WTC11 (cell line): Measurements from ENCODE around the gene RABIF. TPM values are rescaled to one million over a fixed set of nuclear protein-coding genes. Genes with fewer than 3 reads are reported as not detected.

ENCODE experiments used
- ATAC-seq: fragments of 200-7000 bp; cut with Tn5 transposase; 2 replicates; pipeline ENCODE4 v1.10.0; 2021; ENCODE audit warnings: mild to moderate bottlenecking, moderate library complexity
- CTCF ChIA-PET: fragments of 300-600 bp; sonication (Branson Sonifier 250); formaldehyde crosslinking; loops from one replicate; lab custom pipeline; 2021; ENCODE audit warnings: antibody characterized with exemption; lab: Charles Lee
- POLR2A ChIA-PET: fragments of 350-600 bp; sonication (Branson Sonifier 250); formaldehyde crosslinking; loops from one replicate; lab custom pipeline; 2021; ENCODE audit warnings: antibody characterized with exemption; lab: Charles Lee
- DNase-seq: peaks from one replicate; pipeline ENCODE4 v3.0.0; 2021; ENCODE audit warnings: low spot score
- H3K27ac Mint-ChIP-seq: 2 replicates; pipeline ENCODE4 v1.8.0; 2021; ENCODE audit warnings: mixed read lengths
- H3K27me3 Mint-ChIP-seq: 2 replicates; pipeline ENCODE4 v1.8.0; 2021; ENCODE audit warnings: low read depth, mild to moderate bottlenecking, moderate library complexity, mixed read lengths
- H3K36me3 Mint-ChIP-seq: 2 replicates; pipeline ENCODE4 v1.8.0; 2021; ENCODE audit warnings: mixed read lengths
- H3K4me1 Mint-ChIP-seq: 2 replicates; pipeline ENCODE4 v1.8.0; 2022; ENCODE audit warnings: mixed read lengths
- H3K4me3 Mint-ChIP-seq: 2 replicates; pipeline ENCODE4 v1.8.0; 2021; ENCODE audit warnings: mild to moderate bottlenecking, moderate library complexity, mixed read lengths
- H3K9me3 Mint-ChIP-seq: 2 replicates; pipeline ENCODE4 v1.8.0; 2021; ENCODE audit warnings: mixed read lengths
- ATF1 ChIP-seq: sonication (generic); formaldehyde crosslinking; IDR thresholded peaks from 2 replicates; pipeline ENCODE4 v1.8.1; 2023; ENCODE audit warnings: mild to moderate bottlenecking, moderate library complexity, missing genetic modification reagents
- ATF2 ChIP-seq: sonication (generic); formaldehyde crosslinking; IDR thresholded peaks from 2 replicates; pipeline ENCODE4 v1.8.1; 2022; ENCODE audit warnings: low read depth, missing genetic modification reagents, borderline replicate concordance
- FOXP1 ChIP-seq: sonication (generic); formaldehyde crosslinking; IDR thresholded peaks from 2 replicates; pipeline ENCODE4 v1.8.0; 2022; ENCODE audit warnings: missing genetic modification reagents, mild to moderate bottlenecking, moderate library complexity, borderline replicate concordance
- FOXP4 ChIP-seq: sonication (generic); formaldehyde crosslinking; IDR thresholded peaks from 2 replicates; pipeline ENCODE4 v1.8.0; 2022; ENCODE audit warnings: mild to moderate bottlenecking, missing genetic modification reagents
- MAX ChIP-seq: sonication (generic); formaldehyde crosslinking; IDR thresholded peaks from 2 replicates; pipeline ENCODE4 v1.8.0; 2022; ENCODE audit warnings: mild to moderate bottlenecking, missing genetic modification reagents
- PREB ChIP-seq: sonication (generic); formaldehyde crosslinking; IDR thresholded peaks from 2 replicates; pipeline ENCODE4 v1.8.1; 2022; ENCODE audit warnings: mild to moderate bottlenecking, missing genetic modification reagents, moderate library complexity, borderline replicate concordance
- ZNF532 ChIP-seq: fragments of 250-450 bp; sonication (Bioruptor Pico); IDR thresholded peaks from 2 replicates; pipeline ENCODE4 v1.9.0; 2021; ENCODE audit warnings: mild to moderate bottlenecking, borderline replicate concordance
- total RNA-seq: library from RNA; stranded (reverse); gene quantifications from 3 replicates; pipeline ENCODE4 v1.2.3, GENCODE V29; 2021
- TF ChIP-seq, protein P1 (sequence below): fragments of 250-450 bp; sonication (Bioruptor Pico); IDR thresholded peaks from 2 replicates; pipeline ENCODE4 v1.8.0; 2021; ENCODE audit warnings: mild to moderate bottlenecking

RABIF gene
- total RNA-seq, 1 experiment from 2014 or later = 6.6 TPM

GRCh38 chr1:202850593-202851362 lies 38.2 kb downstream of the RABIF start:
- peaks cover 18% of the 10 kb centered on the region for H3K36me3 Mint-ChIP-seq
- H3K27ac Mint-ChIP-seq = no peak overlapping the region
- DNase-seq = no peak
- TF ChIP-seq PREB (no peak), FOXP1 (no peak), ZNF532 (CRISPR knock-in tag) (no peak)
- ChIA-PET CTCF (interaction anchor here (0.7 to 1.9 kb wide), 3 partner anchors 10 to 1021 kb away, joined by 5 to 8 read pairs (median 5); no protein-coding TSS in a partner anchor), POLR2A (interaction anchor here (0.6 kb wide), 2 partner anchors 37 to 93 kb away, joined by 4 read pairs; no protein-coding TSS in a partner anchor)
- no peak overlapping the region for H3K4me3 Mint-ChIP-seq
- peaks cover 5% of the 10 kb centered on the region; the same call in 1 of the 2 replicates for H3K4me1 Mint-ChIP-seq
- H3K9me3 Mint-ChIP-seq = no peaks in the 10 kb centered on the region
- no peak for ATAC-seq
- no peaks in the 10 kb centered on the region for H3K27me3 Mint-ChIP-seq

DNA sequence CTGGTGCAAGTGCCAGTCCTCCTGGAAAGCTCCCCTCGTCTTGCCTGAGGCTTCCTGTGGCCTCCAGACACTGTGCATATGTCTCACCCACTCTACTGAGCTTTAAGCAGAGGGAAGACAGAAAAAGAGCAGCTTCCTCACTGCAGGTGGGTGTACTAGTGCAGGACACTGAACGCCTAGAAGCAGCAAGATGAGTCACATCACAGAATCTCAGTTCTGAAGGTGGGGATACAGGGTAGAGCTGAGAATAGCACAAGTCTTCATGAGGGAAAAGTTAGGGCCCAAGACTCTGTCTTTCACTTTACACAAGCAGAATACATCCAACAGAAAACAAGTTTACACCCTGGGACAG lies 40.8 kb downstream of the RABIF start:
- Mint-ChIP-seq H3K27ac (no peak overlapping the region), H3K27me3 (no peaks in the 10 kb centered on the region)

GRCh38 chr1:202844935-202845334 lies 44.0 kb downstream of the RABIF start:
- no peak overlapping the region for H3K4me3 Mint-ChIP-seq
- H3K4me1 Mint-ChIP-seq = peaks cover 11% of the 10 kb centered on the region; the same call in 1 of the 2 replicates
- no peaks in the 10 kb centered on the region for H3K27me3 Mint-ChIP-seq
- CTCF ChIA-PET = interaction anchor here (0.6 kb wide), 1 partner anchor 21 kb away, joined by 3 read pairs; no protein-coding TSS in a partner anchor
- no peaks in the 10 kb centered on the region for H3K9me3 Mint-ChIP-seq
- POLR2A ChIA-PET = interaction anchor here (1.0 to 1.8 kb wide), 3 partner anchors 11 to 37 kb away, joined by 3 to 5 read pairs (median 4); partner anchors contain the start of gene KDM5B
- DNase-seq (no peak), ATAC-seq (peak; percentile 76)
- no peak overlapping the region for H3K27ac Mint-ChIP-seq
- no peak for TF ChIP-seq FOXP4 (CRISPR knock-in tag)
- TF ChIP-seq, protein P1, sequence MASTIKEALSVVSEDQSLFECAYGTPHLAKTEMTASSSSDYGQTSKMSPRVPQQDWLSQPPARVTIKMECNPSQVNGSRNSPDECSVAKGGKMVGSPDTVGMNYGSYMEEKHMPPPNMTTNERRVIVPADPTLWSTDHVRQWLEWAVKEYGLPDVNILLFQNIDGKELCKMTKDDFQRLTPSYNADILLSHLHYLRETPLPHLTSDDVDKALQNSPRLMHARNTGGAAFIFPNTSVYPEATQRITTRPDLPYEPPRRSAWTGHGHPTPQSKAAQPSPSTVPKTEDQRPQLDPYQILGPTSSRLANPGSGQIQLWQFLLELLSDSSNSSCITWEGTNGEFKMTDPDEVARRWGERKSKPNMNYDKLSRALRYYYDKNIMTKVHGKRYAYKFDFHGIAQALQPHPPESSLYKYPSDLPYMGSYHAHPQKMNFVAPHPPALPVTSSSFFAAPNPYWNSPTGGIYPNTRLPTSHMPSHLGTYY (CRISPR knock-in tag) = no peak
- TF ChIP-seq MAX = 0 out of 2 replicates have a peak, but pooled peaks have one; percentile 39
- no peak for TF ChIP-seq ATF2
- no peaks in the 10 kb centered on the region for H3K36me3 Mint-ChIP-seq

More for the DNA sequence above, 40.8 kb downstream of the RABIF start:
- ChIA-PET POLR2A (interaction anchor here (0.5 kb wide), 1 partner anchor 904 kb away, joined by 3 read pairs; no protein-coding TSS in a partner anchor), CTCF (interaction anchor here (1.0 kb wide), 1 partner anchor 39 kb away, joined by 5 read pairs; no protein-coding TSS in a partner anchor)
- DNase-seq = no peak
- no peak overlapping the region for H3K4me3 Mint-ChIP-seq
- peaks cover 15% of the 10 kb centered on the region; the same call in 1 of the 2 replicates for H3K4me1 Mint-ChIP-seq
- peaks cover 13% of the 10 kb centered on the region for H3K36me3 Mint-ChIP-seq
- TF ChIP-seq ATF1 = no peak
- TF ChIP-seq, all 79 proteins: peak for 0
- H3K9me3 Mint-ChIP-seq = no peaks in the 10 kb centered on the region
- no peak for ATAC-seq
